Measurements from ENCODE around the gene COQ8B.

COQ8B gene

DNA sequence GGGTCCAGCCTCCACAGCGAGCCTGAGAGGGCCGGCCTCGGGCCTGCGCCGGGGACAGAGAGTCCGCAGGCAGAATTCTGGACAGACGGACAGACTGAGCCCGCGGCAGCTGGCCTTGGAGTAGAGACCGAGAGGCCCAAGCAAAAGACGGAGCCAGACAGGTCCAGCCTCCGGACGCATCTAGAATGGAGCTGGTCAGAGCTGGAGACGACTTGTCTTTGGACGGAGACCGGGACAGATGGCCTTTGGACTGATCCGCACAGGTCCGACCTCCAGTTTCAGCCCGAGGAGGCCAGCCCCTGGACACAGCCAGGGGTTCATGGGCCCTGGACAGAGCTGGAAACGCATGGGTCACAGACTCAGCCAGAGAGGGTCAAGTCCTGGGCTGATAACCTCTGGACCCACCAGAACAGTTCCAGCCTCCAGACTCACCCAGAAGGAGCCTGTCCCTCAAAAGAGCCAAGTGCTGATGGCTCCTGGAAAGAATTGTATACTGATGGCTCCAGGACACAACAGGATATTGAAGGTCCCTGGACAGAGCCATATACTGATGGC lies 716 bp upstream of the COQ8B start:
- DNase-seq = no peak

DNA sequence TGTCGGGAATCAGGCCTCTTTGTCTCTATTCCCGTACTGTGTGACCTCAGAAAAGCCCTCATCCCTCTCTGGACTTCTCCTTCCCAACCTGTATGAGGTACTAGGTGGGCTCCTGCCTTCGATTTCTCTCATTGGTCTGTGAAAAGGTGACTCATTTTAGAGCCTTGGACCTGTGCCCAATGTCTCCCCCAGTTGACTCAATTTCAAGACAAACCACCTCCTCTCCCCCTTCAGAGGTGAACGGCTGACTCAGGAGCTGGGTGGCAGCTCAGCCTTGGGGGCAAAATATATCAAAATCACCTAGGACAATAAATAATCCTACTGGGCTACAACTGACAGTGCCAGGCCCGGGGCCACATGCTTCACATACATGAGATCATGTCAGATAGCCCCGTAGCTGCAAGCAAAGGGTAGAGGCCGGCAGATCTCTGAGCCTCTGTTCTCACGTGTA lies 630 bp downstream of the COQ8B start:
- no peak for DNase-seq

DNA sequence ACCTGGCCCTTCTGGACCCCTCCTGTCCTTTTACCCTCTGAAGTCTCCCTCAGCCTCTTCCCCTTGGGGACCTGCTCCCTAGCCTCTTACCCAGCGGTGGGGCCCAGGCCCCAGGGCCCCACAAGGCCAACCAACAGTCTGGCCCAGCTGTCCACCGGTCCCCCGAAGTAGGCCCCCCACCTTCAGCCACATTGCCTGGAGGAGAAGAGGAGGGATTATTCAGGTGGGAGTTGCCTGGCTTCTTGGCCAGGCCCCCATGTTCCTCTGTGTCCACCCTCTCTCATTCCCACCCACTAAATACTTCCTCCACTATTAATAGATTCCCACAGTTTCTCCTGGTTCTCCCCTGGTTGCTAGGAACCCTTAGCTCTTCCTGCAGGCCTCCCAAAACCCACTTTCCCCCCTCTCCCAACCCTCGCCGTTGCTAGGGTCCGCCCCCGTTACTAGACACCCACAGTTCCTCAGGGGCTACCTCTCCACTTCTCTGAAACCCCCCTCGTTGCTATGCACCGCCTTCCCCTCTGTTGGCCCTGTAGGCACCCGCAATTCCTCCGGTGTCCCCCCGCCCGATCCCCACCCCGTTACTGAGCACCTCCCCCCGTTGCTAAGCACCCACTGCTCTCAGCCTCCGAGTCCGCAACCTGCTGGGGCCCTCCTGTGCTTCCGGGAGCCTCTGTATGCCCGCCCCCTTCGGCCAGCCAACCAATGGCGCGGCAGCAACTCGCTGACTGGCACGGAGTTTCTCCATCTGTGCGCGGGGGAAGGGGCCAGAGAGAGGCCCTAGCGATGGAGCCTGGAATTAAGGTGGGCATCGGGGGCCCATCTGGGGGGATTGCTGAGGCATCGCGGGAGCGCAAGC lies 2.0 kb downstream of the COQ8B start:
- DNase-seq = peak; percentile 91 to 93

DNA sequence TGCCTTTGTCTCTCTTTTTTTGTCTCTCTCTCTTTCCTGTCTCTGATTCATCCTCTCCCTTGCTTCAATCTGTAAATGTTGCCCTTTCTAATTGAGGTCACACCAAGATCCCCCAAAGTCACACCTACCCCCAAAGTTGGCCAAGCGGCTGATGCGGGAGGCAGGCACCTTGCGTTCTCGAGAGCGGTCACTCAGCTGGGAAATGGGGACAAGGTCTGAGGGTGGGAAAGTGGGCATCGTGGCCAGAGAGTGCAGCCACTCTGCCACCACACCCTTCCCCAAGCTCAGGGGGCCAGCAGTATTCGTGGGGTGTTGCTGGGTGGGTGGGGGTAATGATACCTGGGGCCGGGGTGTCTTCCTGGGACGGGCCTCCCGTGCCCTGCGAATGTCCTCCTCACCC lies 2.7 kb downstream of the COQ8B start:
- no peak for DNase-seq

DNA sequence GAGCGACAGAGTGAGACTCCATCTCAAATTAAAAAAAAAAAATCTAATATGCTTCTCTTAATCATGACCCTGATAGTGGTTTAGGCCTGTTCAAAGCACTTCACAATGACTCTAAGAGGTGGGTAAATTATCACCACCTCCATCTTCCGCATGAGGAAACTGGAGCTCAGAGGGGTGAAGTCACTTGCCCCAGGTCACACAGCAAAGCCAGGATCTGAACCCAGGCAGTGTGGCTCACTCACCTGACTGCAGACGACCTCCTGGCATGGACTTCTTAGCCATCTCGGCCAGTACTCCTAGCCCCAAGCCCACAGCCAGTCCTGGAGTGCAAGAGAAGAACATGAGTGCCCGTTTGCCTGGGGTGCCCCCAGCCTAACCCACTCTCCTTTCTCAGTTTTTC lies 6.9 kb downstream of the COQ8B start:
- no peak for DNase-seq

DNA sequence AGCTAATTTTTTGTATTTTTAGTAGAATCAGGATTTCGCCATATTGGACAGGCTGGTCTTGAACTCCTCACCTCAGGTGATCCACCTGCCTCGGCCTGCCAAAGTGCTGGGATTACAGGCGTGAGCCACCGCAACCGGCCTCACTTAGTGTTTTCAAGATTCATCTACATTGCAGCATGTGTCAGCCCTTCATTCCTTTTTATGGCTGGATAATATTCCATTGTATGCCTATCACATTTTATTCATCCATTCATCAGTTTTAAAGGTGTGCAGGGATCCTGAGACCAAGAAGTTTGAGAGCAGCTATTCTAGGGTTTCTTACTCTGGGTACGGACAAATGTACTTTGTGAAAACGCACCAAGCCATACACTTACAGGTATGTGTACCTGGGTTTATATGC lies 9.1 kb downstream of the COQ8B start:
- no peak for DNase-seq

DNA sequence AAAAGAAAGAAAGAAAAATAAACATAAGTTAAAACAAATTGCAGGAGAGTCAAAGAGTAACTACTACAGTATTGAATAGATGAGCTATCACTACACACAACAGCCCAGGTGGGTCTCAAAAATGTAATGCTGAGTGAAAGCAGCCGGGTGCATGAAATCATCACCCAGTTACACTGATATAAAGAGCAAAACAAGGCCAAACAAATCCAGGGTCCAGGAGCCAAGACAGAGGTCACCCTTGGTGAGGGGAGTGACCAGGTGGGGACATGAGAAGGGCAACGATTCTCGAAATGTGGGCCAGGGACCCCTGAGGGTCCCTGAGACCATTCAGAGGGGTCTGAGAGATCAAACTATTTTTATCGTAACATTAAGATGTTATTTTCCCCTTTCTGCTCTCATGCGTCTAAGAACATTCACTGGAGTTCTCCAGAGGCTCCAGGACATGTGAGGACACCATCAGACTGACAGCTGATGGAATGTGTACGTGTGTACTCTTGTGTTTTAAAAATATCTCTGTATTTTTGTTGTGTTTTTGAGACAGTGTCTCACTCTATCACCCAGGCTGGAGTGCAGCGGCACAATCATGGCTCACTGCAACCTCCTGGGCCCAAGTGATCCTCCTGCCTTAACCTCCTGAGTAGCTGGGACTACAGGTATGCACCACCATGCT lies 10.6 kb downstream of the COQ8B start:
- no peak for DNase-seq

DNA sequence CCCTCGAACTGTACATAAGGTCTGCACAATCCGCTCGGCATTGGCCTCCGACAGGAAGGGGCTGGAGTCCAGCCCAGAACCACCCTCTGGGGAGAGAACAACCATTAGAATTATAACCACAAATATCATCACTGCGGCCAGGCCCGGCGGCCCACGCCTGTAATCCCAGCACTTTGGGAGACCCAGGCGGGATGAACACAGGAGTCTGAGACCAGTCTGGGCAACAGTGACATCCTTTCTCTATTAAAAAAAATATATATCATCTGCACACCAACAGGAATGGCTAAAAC lies 11.4 kb downstream of the COQ8B start:
- DNase-seq = no peak

DNA sequence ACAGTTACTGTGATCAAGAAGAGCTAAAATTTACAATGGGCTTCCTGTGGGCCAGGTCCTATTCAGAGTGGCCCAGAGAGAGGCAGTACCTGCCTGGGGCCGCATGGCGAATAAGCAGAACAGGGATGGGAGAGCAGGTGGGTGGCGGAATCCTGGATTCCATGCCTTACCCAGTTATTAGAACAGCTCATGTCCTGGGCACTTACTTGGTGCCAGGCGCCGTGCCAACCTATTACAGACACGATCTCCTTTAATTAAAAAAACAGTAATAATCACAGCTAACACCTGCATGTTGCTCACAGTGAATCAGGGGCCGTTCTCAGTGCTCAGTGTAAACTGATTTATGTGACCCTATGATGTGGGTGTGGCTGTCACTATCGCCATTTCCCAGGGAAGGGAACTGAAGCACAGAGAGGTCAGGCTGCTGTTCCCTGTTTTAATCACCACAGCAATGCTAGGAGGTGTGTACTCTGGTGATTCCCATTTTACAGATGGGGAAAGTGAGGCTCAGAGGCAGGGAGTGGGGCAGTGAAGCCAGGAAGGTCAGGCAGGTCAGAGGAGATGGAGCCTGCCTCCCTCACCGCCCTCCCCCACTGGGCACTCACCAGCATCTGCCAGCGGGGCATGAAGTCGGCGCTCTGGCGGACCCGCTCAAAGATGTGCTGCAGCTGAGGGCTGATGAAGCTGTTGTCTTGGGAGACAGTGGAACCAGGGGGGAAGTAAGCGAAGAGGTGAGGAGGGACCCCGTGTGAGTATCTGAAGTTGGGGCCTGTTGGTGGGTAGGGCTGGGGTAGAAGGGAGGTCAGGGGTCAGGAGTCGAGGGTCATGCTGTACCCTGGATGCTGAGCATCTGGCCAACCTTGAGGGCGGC lies 12.0 kb downstream of the COQ8B start:
- peak in 1 of 2 experiments; percentile 49 for DNase-seq

DNA sequence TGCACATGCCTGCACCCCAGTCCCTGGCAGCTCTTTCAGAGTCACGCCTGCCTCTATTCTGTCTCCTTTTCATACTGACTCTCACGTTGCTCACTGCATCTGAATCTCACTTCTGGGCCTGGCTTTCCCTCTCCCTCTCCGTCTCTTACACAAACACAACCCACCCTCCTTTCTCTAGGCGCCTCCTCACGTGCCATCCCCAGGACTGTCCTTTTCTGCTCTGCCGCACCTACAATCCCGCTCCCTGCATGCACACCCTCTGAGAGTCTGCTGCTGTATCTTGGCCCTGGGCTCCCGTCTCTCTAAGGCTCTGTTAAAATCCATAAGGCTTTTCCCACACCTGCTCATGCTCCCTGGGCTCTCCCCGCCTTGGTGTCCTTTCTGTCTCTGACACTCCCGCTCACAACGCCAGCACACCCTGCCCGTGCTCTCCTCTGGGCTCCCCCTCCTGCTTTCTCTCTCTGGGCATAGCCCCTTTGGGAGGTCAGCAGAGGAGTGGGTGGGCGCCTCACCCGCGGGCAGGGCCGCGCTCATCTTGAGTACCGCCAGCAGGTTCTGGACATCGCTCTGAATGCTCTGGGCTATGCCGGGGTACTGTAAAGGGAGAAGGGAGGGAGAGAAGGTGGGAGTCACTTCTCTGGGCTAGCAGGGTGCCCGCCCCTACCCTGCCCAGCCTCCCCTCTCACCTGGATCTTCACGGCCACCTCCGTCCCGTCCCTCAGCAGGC lies 13.5 kb downstream of the COQ8B start:
- no peak for DNase-seq

DNA sequence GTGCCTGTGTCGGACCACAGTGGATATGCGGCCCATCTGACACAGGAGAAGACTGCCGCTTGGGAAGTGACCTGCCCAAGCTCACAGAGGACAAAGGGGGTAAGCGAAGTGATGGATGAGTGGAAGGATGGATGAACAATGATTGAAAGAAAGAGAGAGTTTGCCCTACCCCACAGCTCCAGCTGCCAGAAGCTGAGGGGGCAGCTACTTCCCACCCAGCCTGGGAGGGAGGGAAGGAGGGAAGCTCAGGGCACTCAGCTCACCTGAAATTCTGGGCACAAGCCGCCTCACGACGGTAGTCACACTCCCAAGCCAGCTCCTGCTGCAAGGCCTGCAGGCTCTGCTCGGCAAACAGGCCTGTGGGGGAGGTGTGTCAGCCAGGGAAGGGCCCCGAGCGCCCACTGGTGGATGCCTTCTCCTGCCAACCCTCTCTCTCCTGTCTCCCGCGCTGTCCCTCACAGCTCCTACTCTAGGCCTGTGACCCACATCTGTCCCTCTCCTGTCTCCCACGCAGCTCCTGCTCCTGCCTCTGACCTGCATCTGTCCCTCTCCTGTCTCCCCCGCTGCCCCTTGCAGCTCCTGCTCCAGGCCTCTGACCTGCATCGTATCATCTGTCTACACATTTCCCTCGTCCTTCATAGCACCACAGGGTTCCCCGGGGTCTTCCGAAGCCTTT lies 14.2 kb downstream of the COQ8B start:
- no peak for DNase-seq

DNA sequence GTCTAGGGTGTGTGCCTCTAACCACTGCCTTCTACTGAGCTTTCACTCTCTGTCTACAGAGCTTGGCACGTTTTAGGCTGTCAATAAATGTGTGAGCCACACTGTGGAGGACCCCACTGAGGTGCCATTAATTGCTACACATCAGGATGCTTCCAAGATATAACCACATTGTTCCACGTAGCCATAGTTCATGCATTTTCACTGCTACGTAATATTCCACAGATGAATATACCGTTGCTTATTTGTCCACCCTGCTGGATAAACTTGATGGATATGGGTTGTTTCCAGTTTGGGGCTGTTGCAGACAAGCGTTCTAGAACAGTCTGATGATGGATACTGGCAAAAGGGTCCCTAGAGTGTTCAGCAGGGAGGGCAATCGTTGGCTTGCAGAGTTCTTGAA lies 14.9 kb downstream of the COQ8B start:
- no peak for DNase-seq

DNA sequence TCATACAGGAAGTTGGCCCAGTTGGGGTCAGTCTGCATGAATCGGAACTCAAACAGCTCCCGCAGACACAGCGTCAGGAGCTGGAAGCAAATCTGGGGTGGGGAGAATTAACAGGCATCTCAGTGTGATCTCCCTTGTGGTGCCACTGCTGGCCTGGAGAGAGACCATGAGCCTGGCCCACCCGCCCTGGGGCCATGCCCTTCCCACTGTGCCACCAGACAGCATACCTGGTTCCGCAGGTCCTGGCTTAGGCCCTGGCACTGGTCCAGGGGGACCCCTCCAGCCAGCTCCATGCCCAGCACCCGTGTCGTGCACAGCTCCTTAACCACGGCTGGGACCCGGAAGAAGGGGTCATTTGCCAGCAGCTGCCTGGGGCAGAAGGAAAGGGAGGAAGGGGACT lies 16.6 kb downstream of the COQ8B start:
- peak in 1 of 2 experiments; percentile 42 for DNase-seq

DNA sequence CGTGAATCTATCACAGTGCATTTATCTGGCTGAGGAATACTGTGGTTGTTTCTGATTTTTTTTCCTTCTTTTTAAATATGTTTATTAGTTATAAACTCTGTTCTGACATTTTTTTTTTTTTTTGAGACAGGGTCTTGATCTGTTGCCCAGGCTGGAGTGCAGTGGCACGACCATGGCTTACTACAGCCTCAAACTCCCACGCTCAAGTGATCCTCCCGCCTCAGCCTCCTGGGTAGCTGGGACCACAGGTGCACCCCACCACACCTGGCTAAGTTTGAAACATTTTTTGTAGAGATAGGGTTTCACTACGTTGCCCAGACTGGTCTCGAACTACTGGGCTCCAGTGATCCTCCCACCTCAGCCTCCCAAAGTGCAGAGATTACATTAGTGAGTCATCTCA lies 19.7 kb downstream of the COQ8B start:
- no peak for DNase-seq

DNA sequence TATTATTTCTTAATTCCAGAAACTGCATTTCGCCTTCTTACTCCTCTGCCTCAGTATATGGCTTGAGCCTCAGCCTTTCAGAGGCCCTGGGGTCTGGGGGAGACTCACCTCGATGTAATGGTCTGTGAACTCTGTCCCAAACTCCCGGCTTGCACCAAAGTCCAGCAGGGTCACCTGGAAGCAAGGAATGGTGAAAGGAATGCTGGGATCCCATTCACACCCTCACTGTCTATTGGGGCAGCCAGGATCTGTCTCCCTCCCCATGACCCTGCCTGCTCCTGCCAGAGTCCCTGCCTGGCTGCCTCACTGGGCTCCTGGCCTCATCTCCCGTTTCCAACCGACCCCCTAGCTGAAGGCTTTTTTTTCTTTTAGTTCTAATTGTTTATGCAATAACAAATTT lies 20.8 kb downstream of the COQ8B start:
- DNase-seq = no peak

DNA sequence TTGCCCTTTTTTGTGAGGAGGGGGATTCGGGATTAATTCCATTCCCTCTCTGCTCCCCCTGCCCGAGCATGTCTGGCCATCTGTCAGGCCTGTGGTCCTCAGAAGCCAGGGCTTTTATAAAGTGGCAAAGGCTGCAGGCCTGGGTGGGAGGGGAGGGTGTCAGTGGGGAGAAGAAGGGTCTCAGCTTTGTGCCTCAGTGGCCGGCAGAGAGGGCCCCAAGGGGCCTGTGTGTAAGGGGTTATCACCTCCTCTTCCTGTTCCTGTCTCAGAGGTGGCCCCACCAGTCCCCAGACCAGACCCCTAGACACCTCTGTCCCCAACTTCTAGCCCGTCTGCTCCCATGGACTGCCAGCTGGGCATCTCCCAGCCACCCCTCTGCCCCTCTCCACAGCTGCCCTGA lies 22.8 kb downstream of the COQ8B start:
- DNase-seq = no peak

DNA sequence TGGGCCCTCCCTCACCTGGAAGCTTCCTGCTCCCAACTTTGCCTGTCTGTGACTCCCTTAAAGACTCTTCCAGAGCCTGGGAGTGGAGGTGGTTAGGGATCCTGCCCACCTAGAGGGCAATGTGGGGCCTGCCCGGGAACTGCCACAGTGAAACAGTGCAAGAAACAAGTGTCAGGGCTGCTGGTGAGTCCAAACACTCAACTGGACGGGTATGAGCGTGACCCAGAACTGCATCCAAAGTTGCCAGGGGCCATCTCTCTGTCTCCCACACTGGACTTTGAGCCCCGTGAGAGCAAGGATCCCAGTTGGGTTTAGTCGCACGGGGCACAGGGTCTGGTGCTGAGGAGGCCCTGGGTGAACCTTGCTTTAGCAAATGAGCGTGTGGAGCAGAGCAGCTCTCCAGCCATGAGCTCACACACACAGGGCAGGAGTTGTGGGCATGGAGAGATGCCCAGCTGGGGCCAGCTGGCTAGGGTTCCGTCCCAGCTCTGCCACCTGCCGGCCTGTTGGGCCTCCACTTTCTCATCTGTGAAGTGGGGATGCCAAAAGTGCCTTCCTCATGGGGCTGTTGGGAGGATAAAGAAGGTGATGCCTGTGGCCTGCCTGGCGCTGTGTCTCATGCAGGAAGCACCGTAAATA lies 23.4 kb downstream of the COQ8B start:
- DNase-seq = no peak

DNA sequence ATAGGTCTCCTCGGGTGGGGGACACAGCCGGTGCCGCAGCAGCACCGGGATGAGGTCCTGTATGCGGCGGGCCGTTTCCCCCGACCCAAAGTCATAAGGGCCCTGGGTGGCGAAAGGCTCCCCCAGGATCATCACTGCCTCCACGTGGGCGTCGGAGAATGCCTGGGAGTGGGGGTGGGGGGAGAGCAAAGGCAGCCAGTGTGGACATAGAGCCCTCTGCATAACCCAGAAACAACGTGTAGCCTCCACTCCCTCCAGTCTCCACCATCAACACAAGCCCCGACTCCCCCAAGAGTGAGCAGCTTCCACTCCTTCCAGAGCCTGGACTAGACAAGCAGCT lies 24.5 kb downstream of the COQ8B start:
- DNase-seq = no peak

DNA sequence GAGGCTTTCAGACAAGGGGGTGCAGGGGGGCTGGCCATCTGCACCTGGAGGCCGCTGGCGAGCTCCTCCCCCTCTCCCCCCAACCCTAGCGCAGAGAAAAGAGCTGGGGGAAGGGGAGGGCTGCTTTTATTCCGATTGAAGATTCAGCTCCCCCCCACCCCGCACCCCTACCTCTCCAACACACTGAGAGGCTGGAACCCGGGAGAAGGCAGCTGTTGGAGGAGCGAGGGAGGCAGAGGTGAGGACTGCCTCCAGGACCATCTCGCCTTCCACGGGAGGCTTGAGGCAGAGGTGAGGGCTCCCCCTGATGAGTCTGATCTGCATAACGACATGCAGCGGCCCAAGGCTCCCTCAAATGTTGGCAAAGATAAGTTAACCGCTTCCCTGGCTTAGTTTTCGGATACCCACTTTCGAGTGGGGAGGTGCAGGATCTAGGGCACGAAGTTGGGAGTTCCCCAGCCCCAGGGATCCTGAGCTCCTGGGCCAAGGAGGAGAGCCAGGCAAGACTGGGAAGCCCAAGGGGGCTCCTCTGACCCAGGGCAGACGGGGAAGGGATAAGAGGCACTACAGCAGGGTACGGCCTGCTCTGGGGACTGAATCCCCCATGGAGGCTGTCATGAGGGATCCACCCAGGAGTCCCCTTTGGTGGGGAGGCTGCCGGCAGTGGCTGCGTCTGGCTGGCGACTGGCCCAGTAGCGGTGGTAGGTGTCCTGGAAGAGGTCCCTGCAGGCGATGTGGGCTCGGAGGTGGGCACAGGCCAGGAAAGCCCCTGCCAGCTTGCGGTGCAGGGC lies 25.1 kb downstream of the COQ8B start:
- no peak for DNase-seq

DNA sequence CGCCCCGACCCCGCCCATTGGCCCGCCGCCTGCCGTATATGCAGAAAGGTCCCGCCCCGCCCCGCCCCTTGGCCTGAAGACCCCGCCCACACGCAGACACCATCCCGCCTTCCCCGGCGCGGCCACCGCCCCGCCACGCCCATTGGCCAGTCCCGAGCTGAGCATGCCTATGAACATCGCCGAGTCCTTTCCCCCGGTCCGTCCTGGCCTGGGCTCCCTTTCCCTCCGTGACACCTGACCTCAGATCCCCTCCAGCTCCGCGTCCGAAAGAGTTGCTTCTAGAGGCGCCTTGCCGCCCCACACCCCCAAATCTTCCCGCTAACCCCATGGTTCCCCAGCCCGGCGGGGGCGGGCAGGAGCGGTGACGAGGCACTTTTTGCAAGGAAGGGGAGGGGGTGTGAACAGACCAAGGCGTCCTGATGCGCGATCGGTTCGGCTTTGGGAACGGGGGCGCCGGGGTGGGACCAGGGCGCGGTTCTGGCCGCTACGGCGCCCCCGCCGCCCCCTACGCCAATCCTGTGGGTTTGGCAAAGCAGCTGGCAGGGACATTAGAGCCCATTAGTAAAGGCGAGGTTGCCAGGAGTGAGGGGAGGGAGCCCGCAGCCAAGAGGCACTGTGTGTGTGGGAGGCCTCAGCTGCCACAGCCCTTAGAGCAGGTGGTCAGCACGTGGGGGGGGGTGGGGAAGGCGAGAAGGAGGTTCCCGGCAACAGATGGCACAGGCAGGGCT lies 25.8 kb downstream of the COQ8B start:
- DNase-seq = peak; percentile 84 to 87

All from NCI-H2081 (cell line).